Heart right ventricle (tissue), 16 donors: ENCODE results near the gene EFCAB6. TPM values are rescaled to one million over a fixed set of nuclear protein-coding genes. Genes with fewer than 3 reads are reported as not detected.

ENCODE experiments used
- ATAC-seq, 8 donors: fragments of 200-7000 bp; cut with Tn5 transposase; one replicate each; pipeline ENCODE4 v1.9.1; 2020; ENCODE audit warnings: mild to moderate bottlenecking in 8 of 8, moderate library complexity in 8 of 8, moderate number of reproducible peaks in 1 of 8
- DNase-seq, 2 donors: peaks; one replicate each; pipeline ENCODE4 v3.0.0-alpha.2; 2020
- H3K27ac ChIP-seq, 10 donors: fragments of 200-600 bp; sonication (generic) in 2 of 10; one replicate each; pipeline versions ENCODE4 v1.5.0 to v1.8.0; 2020 to 2022; ENCODE audit warnings: mild to moderate bottlenecking in 3 of 10
- H3K27me3 ChIP-seq, 7 donors: fragments of 200-600 bp; one replicate each; pipeline ENCODE4 v1.8.0; 2021 to 2022; ENCODE audit warnings: mild to moderate bottlenecking in 2 of 7
- H3K36me3 ChIP-seq, 9 donors: fragments of 200-600 bp; sonication (generic) in 1 of 9; one replicate each; pipeline versions ENCODE4 v1.5.0 to v1.8.0; 2020 to 2022; ENCODE audit warnings: mild to moderate bottlenecking in 2 of 9
- H3K4me1 ChIP-seq, 9 donors: fragments of 200-600 bp; sonication (generic) in 1 of 9; one replicate each; pipeline versions ENCODE4 v1.5.0 to v1.8.0; 2020 to 2022; ENCODE audit warnings: mild to moderate bottlenecking in 4 of 9
- H3K4me3 ChIP-seq, 10 donors: fragments of 200-600 bp; sonication (generic) in 2 of 10; one replicate each; pipeline versions ENCODE4 v1.5.0 to v1.8.0; 2020 to 2022; ENCODE audit warnings: mild to moderate bottlenecking in 7 of 10, moderate library complexity in 2 of 10
- H3K9me3 ChIP-seq, 11 donors: fragments of 200-600 bp in 10 of 11; sonication (generic) in 2 of 11; one replicate each; pipeline versions ENCODE4 v1.5.0 to v1.8.0; 2013 to 2022; ENCODE audit warnings: mild to moderate bottlenecking in 2 of 11, control low read depth in 1 of 11, moderate library complexity in 1 of 11
- WGBS, 2 donors: extraction: QIAGEN DNeasy Blood & Tissue Kit; methylation state at CpG; one replicate each; pipeline ENCODE4 v1.1.7; 2013; ENCODE audit warnings: inconsistent platforms in 1 of 2; 5-methylcytosine and 5-hydroxymethylcytosine counted together
- intact Hi-C, 10 donors: fragments of 100-400 bp; cut with DNase I; formaldehyde crosslinking; loops; one replicate each; pipeline versions ENCODE4 v1.11.1 to v1.14.2; 2022
- polyA plus RNA-seq, 2 donors: library from polyadenylated mRNA; stranded (reverse); fragments of 200-250 nt; gene quantifications; one replicate each; pipeline ENCODE4 v1.2.3, GENCODE V29; 2013
- total RNA-seq, 10 donors: library from RNA; stranded (reverse); fragmentation: NEBNext Ultra II Directional in 3 of 10; extraction: Animal tissue kit (Norgen Biotek cat#: 25700) in 3 of 10; gene quantifications; one replicate each; pipeline versions ENCODE4 v1.2.1 to v1.2.4, GENCODE V29; 2021 to 2023
- TF ChIP-seq, protein P1 (sequence below), 9 donors: fragments of 200-600 bp; sonication (generic) in 2 of 9; IDR thresholded peaks; one replicate each; pipeline versions ENCODE4 v1.5.0 to v1.8.0; 2021 to 2022; ENCODE audit warnings: antibody characterized with exemption in 9 of 9, mild to moderate bottlenecking in 5 of 9, moderate library complexity in 1 of 9
- donor health status: Arrhythmogenic right ventricular cardiomyopathy.
- donor health status: ischemic (EF 13 %, LVEDD 7.1; RV severe dilation, severe dysfunction).
- donor health status: healthy with polysubstance abuse.
- donor health status: DM: no; HTN: yes; CAD: no.
- donor health status: DM: no; HTN: no; CAD: no.
- donor health status: ischemic (EF 25% LVEDD 6.9; RV normal size, moderate dysfunction).
- donor health status: ischemic (EF 25% LVEDD 5.7; RV mildly dilated, moderate dysfunction).
- donor health status: healthy.
- donor health status: DM: yes; HTN: yes; CAD: no.
- donor health status: Ischemic cardiomyopathy.
- donor health status: ischemic (EF 35%, LVEDD 5.7; RV mildly dilated, moderate dysfunction).
- donor health status: nonischemic (EF 11% LVEDD 7.7; RV severe dilation, severe dysfunction).
- donor health status: DM: yes; HTN: yes; CAD: no.
- donor health status: PGD.
- donor health status: ischemic (EF 29% LVEDD 5.4; RV normal size, mild dysfunction).
- donor health status: nonischemic (EF 23%, LVEDD 6.1; RV moderate dilation, normal function).

EFCAB6 gene
- total and polyA plus RNA-seq, 12 donors = 0.25 to 4.3 (median 1.8) TPM

DNA sequence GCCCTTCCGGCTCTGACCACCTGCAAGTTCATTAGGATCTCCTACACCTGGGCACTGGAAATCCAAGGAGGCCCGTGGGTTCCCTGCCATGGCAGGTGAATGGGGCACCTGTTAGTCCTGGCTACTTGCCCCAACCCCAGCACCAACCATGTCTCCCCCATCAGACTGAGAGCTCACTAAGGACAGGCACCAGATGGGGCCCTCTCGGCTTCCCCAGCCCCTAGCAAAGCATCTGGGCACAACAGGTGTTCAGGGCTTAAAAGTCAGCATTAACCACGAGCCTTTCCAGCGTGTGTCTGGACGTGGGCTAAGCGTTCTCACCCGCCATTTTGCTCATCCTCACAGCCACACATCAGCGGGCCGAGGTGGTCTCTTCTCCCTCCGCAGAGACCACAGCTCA lies 48.0 kb upstream of the EFCAB6 start:
- Histone ChIP-seq H3K9me3 (peaks cover 0 to 20% (median 0%) of the 10 kb centered on the region in 11 donors), H3K4me1 (peaks cover 0 to 2% (median 0%) of the 10 kb centered on the region in 9 donors), H3K27me3 (peaks cover 0 to 67% (median 56%) of the 10 kb centered on the region in 7 donors), H3K36me3 (no peaks in the 10 kb centered on the region), H3K4me3 (no peak overlapping the region), H3K27ac (no peak overlapping the region)
- 87 to 89% methylated on average over 11 of the region's 11 CpGs for WGBS, 2 donors
- DNase-seq (no peak), ATAC-seq (no peak)
- TF ChIP-seq, protein P1, sequence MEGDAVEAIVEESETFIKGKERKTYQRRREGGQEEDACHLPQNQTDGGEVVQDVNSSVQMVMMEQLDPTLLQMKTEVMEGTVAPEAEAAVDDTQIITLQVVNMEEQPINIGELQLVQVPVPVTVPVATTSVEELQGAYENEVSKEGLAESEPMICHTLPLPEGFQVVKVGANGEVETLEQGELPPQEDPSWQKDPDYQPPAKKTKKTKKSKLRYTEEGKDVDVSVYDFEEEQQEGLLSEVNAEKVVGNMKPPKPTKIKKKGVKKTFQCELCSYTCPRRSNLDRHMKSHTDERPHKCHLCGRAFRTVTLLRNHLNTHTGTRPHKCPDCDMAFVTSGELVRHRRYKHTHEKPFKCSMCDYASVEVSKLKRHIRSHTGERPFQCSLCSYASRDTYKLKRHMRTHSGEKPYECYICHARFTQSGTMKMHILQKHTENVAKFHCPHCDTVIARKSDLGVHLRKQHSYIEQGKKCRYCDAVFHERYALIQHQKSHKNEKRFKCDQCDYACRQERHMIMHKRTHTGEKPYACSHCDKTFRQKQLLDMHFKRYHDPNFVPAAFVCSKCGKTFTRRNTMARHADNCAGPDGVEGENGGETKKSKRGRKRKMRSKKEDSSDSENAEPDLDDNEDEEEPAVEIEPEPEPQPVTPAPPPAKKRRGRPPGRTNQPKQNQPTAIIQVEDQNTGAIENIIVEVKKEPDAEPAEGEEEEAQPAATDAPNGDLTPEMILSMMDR (IDR thresholded peaks at IDR 0.05) = no peak
- intact Hi-C loops = no loop called here

DNA sequence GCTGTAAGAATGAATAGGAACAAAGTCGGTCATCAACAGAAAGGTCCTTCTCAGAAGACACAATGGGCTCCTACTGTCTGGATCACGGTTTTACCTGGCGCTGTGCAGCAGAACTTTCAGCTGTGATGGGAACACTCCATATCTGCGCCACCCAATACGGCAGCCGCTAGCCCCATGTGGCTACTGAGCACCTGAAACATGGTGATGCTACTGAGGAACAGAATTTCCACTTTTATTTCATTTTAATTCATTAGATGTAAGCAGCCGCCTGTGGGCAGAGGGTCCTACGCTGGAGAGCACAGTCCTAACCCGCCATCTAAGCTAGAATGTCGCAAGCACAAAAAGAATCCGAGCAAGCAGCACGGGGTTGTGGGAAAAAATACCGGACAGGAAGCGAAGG lies 47.5 kb upstream of the EFCAB6 start:
- no peak for DNase-seq
- H3K27me3 ChIP-seq = peaks cover 0 to 62% (median 51%) of the 10 kb centered on the region in 7 donors
- TF ChIP-seq, protein P1 (IDR thresholded peaks at IDR 0.05) = no peak
- no peak overlapping the region for H3K4me3 ChIP-seq
- H3K27ac ChIP-seq = no peak overlapping the region
- WGBS, 2 donors = 79 to 86% methylated on average over 14 of the region's 14 CpGs
- H3K36me3 ChIP-seq = no peaks in the 10 kb centered on the region
- H3K4me1 ChIP-seq = peaks cover 0 to 2% (median 0%) of the 10 kb centered on the region in 9 donors
- peaks cover 0 to 20% (median 0%) of the 10 kb centered on the region in 11 donors for H3K9me3 ChIP-seq
- ATAC-seq = no peak
- intact Hi-C loops = no loop called here

DNA sequence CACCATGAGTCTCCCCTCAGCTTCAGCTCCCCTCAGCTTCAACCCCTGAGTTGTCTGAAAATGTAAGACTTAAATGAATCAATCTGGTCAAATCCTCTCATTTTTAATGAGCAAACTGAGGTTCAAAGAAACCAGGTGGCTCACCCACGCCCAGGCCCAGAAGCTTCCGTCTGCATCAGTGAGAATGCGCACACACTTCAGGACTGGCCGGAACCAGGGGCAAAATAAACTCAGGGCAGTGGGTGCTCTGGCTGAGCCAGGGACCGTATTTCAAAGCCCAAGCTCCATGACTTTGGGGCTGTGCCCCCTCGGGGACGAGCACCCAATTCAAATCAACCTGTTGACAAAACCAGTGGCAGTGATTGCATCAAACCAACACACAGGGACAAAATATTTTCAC lies 47.1 kb upstream of the EFCAB6 start:
- Histone ChIP-seq H3K4me1 (peaks cover 0 to 2% (median 0%) of the 10 kb centered on the region in 9 donors), H3K36me3 (no peaks in the 10 kb centered on the region), H3K9me3 (peaks cover 0 to 20% (median 0%) of the 10 kb centered on the region in 11 donors), H3K27me3 (peaks cover 0 to 57% (median 48%) of the 10 kb centered on the region in 7 donors), H3K4me3 (no peak overlapping the region), H3K27ac (no peak overlapping the region)
- intact Hi-C loops = no loop called here
- no peak for ATAC-seq
- WGBS, 2 donors = 82 to 89% methylated on average over 7 of the region's 7 CpGs
- DNase-seq = no peak
- TF ChIP-seq, protein P1 (IDR thresholded peaks at IDR 0.05) = no peak

DNA sequence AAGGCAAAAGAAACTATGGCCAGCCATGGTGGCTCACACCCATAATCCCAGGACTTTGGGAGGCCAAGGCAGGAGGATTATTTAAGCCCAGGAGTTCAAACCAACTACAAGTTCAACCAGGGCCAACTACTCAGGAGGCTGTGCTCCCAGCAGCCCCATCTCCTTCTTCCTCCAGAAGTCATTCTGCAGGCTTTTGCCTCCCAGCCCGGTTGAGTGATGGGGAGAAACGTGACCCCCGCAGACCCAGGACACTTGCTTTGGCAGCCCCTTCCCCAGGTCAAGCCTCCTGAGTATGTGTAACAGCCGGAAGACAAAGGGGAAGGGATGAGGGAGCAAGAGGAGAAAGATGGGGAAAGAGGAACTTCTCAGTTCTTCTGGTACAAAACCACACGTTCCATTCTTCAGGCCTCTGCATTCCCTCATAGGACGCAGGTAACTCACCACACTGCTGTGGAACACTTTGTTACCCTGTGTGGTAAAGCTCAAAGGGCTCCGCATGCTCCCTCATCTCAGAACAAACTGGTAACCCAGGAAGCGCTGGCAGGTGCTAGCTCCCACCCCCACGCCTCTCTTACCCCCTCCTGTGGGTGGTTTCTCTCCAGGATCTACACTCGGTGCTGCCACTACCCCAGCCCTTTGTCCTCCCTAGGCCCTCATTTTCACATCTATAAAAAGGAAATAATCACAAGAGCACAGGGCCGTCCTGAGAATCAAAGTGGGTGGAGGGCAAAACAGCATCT lies 46.2 kb upstream of the EFCAB6 start:
- Histone ChIP-seq H3K27ac (no peak overlapping the region), H3K4me3 (no peak overlapping the region), H3K4me1 (peaks cover 0 to 2% (median 0%) of the 10 kb centered on the region in 9 donors), H3K27me3 (peaks cover 0 to 55% (median 39%) of the 10 kb centered on the region in 7 donors), H3K9me3 (peaks cover 0 to 20% (median 0%) of the 10 kb centered on the region in 11 donors), H3K36me3 (no peaks in the 10 kb centered on the region)
- 72 to 74% methylated on average over 11 of the region's 11 CpGs for WGBS, 2 donors
- DNase-seq (no peak), ATAC-seq (no peak)
- intact Hi-C loops = no loop called here
- TF ChIP-seq, protein P1 (IDR thresholded peaks at IDR 0.05) = no peak
